GM12865 (cell line): Measurements from ENCODE around the gene GPLD1.

Experiments
- DNase-seq: peaks from one replicate; pipeline ENCODE4 v3.0.0; 2010; ENCODE audit warnings: low read depth
- H3K4me3 ChIP-seq: 2 replicates; pipeline ENCODE4 v1.5.1; 2011; ENCODE audit warnings: mild to moderate bottlenecking, low read depth, low read length, control low read depth
- CTCF ChIP-seq: IDR thresholded peaks from 2 replicates; pipeline ENCODE4 v1.5.1; 2011; ENCODE audit warnings: low read length, control low read depth, low read depth, inconsistent platforms; ENCODE audit not compliant: insufficient read depth; ENCODE audit errors: missing control alignments

Gene GPLD1

GRCh38 chr6:24446670-24447069, 42.7 kb downstream of the GPLD1 start:
- DNase-seq, result no peak
- no peak overlapping the region for H3K4me3 ChIP-seq
- TF ChIP-seq CTCF, result no peak

DNA sequence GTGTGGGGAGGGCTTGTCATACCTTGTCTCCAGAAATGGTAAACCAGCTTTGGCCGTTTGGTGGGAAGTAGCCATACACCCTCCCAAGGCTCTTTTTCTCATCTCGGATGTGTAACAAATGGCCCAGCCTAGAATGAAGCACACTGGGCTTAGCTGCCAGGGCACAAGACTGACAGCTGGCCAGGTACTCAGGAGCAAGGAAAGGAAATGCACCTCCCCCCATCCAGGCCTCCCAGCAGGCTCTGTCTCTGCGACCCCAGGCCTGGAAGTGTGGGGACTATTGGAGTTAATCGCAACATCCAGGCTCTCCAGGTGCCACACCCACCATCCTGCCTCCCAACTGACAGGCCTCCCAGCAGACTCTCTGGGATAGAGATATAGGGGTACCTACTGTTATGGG, 43.7 kb downstream of the GPLD1 start:
- no peak for TF ChIP-seq CTCF

DNA sequence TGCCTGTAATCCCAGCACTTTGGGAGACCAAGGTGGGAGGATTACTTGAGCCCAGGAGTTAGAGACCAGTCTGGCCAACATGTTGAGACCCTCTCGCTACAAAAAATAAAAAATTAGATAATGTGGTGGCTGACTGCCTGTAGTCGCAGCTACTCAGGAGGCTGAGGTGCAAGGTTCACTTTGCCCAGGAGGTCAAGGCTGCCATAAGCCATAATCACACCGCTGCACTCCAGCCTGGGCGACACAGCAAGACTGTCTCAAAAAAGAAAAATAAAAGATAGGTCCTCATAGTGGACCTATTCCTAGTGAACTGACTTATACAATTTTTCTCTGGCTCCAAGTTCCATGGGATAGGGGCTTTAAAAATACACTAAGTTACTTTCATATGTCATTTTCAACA, 44.8 kb downstream of the GPLD1 start:
- DNase-seq, result no peak
- TF ChIP-seq CTCF, result no peak
- H3K4me3 ChIP-seq, result no peak overlapping the region

More for the DNA sequence above, 43.7 kb downstream of the GPLD1 start:
- H3K4me3 ChIP-seq, result no peak overlapping the region
- DNase-seq, result no peak

DNA sequence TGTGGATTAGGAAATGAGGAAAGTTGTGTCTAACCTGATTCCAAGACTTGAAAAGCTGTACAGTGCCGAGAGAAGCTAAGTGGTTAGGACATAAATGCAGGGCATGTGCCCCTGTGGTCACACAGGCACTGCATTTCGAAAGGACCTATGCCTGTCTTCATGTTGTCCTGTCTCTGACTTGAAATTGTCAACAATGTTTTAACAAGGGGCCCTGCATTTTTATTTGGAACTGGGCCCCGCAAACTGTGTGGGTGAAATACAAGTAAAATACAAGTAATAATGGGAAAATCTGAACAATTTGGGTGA, 47.8 kb downstream of the GPLD1 start:
- DNase-seq, result no peak
- TF ChIP-seq CTCF, result no peak
- no peak overlapping the region for H3K4me3 ChIP-seq

DNA sequence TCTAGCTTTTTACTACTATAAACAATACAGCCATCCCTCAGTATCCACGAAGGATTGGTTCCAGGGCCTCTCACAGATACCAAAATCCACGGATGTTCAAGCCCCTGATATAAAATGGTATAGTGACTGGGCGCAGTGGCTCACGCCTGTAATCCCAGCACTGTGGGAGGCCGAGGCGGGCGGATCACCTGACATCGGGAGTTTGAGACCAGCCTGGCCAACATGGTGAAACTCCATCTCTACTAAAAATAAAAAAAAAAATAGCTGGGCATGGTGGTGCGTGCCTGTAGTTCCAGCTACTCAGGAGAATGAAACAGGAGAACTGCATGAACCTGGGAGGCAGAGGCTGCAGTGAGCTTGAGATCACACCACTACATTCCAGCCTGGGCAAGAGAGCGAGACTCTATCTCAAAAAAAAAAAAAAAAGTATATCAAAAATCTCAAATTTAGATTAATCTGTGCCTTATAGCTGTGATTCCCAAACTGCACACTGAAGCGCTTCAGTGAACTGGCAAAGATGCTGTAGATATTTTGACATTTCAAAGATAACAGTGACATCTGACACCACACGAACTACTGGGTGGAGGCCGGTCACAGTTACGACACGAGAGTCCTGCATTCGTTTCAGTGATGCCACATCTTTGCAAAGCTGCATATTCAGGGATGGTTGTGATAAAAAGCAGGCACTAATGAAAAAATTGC, 48.3 kb downstream of the GPLD1 start:
- no peak overlapping the region for H3K4me3 ChIP-seq
- no peak for TF ChIP-seq CTCF
- DNase-seq, result no peak

GRCh38 chr6:24439858-24440539, 49.4 kb downstream of the GPLD1 start:
- TF ChIP-seq CTCF, result no peak
- H3K4me3 ChIP-seq, result no peak overlapping the region
- no peak for DNase-seq

DNA sequence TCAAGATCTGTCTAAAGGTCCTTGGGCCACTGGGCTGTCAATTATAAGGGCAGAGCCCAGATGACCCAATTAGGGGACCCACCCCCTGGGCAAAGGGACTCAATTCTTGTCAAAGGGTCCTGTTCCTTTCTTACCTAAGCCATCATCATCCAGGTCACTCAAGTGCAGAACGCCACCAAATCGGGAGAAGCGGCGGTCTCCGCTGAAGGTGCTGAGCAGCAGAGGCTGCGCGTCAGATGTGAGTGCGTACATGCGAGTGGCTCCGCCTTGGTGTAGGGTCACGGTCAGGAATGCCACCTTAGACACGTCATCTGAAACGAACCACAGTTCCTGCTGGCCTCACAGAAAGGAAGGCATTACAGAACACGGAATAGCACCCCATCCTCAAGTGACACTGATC, 52.4 kb downstream of the GPLD1 start:
- H3K4me3 ChIP-seq, result no peak overlapping the region
- no peak for DNase-seq
- no peak for TF ChIP-seq CTCF
